ENCODE data around the gene SRGAP3.

The SRGAP3 gene

DNA sequence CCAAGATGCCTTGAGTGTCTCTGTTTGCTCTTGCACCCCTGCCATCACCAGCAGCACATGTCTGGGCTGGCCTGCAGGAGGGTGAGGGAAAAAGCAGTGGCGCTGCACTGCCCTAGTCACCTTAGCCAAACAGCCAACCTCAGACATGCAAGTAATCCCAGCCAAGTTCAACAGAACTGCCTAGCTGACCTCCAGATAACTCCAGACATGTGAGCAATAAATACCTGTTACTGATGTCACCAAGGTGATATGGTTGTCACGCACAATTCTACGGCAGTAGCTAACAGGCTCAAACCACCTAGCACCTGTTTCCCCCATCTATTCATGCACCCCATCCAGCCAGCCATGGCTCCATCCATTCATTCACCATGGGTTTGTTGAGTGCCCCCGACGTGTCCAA, 99.9 kb downstream of the SRGAP3 start:
- TF ChIP-seq EZH2 (IDR thresholded peaks at IDR 0.05; ENCODE audit: borderline replicate concordance, low read length): no peak
- TF ChIP-seq, protein P1, sequence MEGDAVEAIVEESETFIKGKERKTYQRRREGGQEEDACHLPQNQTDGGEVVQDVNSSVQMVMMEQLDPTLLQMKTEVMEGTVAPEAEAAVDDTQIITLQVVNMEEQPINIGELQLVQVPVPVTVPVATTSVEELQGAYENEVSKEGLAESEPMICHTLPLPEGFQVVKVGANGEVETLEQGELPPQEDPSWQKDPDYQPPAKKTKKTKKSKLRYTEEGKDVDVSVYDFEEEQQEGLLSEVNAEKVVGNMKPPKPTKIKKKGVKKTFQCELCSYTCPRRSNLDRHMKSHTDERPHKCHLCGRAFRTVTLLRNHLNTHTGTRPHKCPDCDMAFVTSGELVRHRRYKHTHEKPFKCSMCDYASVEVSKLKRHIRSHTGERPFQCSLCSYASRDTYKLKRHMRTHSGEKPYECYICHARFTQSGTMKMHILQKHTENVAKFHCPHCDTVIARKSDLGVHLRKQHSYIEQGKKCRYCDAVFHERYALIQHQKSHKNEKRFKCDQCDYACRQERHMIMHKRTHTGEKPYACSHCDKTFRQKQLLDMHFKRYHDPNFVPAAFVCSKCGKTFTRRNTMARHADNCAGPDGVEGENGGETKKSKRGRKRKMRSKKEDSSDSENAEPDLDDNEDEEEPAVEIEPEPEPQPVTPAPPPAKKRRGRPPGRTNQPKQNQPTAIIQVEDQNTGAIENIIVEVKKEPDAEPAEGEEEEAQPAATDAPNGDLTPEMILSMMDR (IDR thresholded peaks at IDR 0.05; ENCODE audit: low read length): no peak
- H3K27ac ChIP-seq (ENCODE audit: low read depth, low read length, poor library complexity, severe bottlenecking): no peak overlapping the region
- no peaks in the 10 kb centered on the region for H3K36me3 ChIP-seq (ENCODE audit: insufficient read depth, low read length)
- H3K9me3 ChIP-seq (ENCODE audit: low read length): no peaks in the 10 kb centered on the region
- H3K4me3 ChIP-seq (ENCODE audit: low read depth, low read length, poor library complexity, severe bottlenecking): no peak overlapping the region
- H3K4me2 ChIP-seq (ENCODE audit: low read length): no peak overlapping the region
- H3K4me1 ChIP-seq (ENCODE audit: insufficient read depth, low read length, severe bottlenecking): no peaks in the 10 kb centered on the region
- H3K9ac ChIP-seq (ENCODE audit: low read length): no peak overlapping the region
- no peak overlapping the region for H2AFZ ChIP-seq (ENCODE audit: low read length)
- no peaks in the 10 kb centered on the region for H3F3A ChIP-seq (ENCODE audit: insufficient read depth, low read length)
- H3K9me2 ChIP-seq (ENCODE audit: low read depth, low read length): no peaks in the 10 kb centered on the region
- H3K79me2 ChIP-seq (ENCODE audit: insufficient read depth, low read length): no peaks in the 10 kb centered on the region
- H4K20me1 ChIP-seq (ENCODE audit: insufficient read depth, low read length): no peaks in the 10 kb centered on the region
- no peaks in the 10 kb centered on the region for H3K27me3 ChIP-seq (ENCODE audit: insufficient read depth, low read length)

DNA sequence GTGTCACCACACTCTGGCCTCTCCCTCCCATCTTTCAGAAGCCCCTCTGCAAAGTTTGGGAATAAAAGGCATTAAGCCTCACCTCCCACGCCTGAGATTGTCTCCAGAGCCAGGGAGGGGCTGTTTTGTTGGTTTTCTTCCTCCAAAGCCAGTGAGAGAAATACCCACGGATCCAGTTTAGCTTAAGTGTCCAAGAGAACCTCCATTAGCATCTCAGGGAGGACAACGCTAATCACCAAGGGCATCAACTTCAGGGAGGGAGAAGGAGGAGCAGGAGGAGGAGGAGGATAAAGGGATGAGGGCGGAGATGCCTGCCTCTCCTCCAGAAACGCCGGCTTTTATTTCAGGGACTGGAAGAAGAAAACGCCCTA, 101.6 kb downstream of the SRGAP3 start:
- Histone ChIP-seq H3K4me2 (ENCODE audit: low read length) (no peak overlapping the region), H4K20me1 (ENCODE audit: insufficient read depth, low read length) (no peaks in the 10 kb centered on the region), H3K4me3 (ENCODE audit: low read depth, low read length, poor library complexity, severe bottlenecking) (no peak overlapping the region), H3K27ac (ENCODE audit: low read depth, low read length, poor library complexity, severe bottlenecking) (no peak overlapping the region), H3K9me3 (ENCODE audit: low read length) (no peaks in the 10 kb centered on the region), H3K27me3 (ENCODE audit: insufficient read depth, low read length) (no peaks in the 10 kb centered on the region), H2AFZ (ENCODE audit: low read length) (no peak overlapping the region), H3K36me3 (ENCODE audit: insufficient read depth, low read length) (no peaks in the 10 kb centered on the region), H3K9me2 (ENCODE audit: low read depth, low read length) (no peaks in the 10 kb centered on the region), H3K79me2 (ENCODE audit: insufficient read depth, low read length) (no peaks in the 10 kb centered on the region), H3K9ac (ENCODE audit: low read length) (no peak overlapping the region), H3F3A (ENCODE audit: insufficient read depth, low read length) (no peaks in the 10 kb centered on the region), H3K4me1 (ENCODE audit: insufficient read depth, low read length, severe bottlenecking) (no peaks in the 10 kb centered on the region)
- TF ChIP-seq, protein P1 (IDR thresholded peaks at IDR 0.05; ENCODE audit: low read length): no peak
- TF ChIP-seq EZH2 (IDR thresholded peaks at IDR 0.05; ENCODE audit: borderline replicate concordance, low read length): no peak

DNA sequence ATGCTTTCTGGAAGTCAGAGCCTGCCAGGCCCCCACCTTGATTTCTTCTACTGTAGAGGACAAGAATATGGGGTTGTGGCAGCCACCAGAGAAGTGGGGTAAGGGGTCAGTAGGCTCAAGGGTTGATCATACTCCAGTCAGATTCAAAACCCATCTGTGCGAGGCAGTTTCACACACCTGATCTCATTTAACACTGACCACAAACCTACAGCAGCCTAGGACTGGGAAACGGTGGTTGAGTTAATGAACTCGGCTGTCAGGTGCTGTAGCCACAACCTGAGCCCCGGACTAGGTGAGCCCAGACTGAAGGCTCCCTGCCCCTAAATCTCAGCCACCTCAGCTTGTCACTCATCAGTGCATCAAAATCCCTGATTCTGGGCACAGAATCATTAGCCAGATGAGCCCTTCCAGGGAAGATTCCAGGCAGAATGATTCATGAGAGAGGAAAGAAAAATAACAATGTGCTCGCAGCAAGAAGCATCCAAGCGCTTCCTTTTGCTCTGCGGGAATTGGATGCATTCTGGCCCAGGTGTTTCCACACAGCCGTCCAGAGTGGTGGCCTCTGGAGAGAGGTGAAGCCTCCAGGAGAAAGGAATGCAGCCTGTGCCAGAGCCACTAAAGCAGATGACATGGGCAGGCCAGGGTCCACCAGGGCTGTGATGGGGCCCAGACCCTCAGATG, 102.1 kb downstream of the SRGAP3 start:
- no peak overlapping the region for H2AFZ ChIP-seq (ENCODE audit: low read length)
- H3K4me3 ChIP-seq (ENCODE audit: low read depth, low read length, poor library complexity, severe bottlenecking): no peak overlapping the region
- H3K4me2 ChIP-seq (ENCODE audit: low read length): no peak overlapping the region
- TF ChIP-seq EZH2 (IDR thresholded peaks at IDR 0.05; ENCODE audit: borderline replicate concordance, low read length): no peak
- TF ChIP-seq, protein P1 (IDR thresholded peaks at IDR 0.05; ENCODE audit: low read length): no peak
- no peaks in the 10 kb centered on the region for H3K27me3 ChIP-seq (ENCODE audit: insufficient read depth, low read length)
- H3K9me2 ChIP-seq (ENCODE audit: low read depth, low read length): no peaks in the 10 kb centered on the region
- no peak overlapping the region for H3K9ac ChIP-seq (ENCODE audit: low read length)
- H3K4me1 ChIP-seq (ENCODE audit: insufficient read depth, low read length, severe bottlenecking): no peaks in the 10 kb centered on the region
- no peaks in the 10 kb centered on the region for H3K36me3 ChIP-seq (ENCODE audit: insufficient read depth, low read length)
- no peaks in the 10 kb centered on the region for H3F3A ChIP-seq (ENCODE audit: insufficient read depth, low read length)
- H3K79me2 ChIP-seq (ENCODE audit: insufficient read depth, low read length): no peaks in the 10 kb centered on the region
- H3K9me3 ChIP-seq (ENCODE audit: low read length): no peaks in the 10 kb centered on the region
- no peaks in the 10 kb centered on the region for H4K20me1 ChIP-seq (ENCODE audit: insufficient read depth, low read length)
- no peak overlapping the region for H3K27ac ChIP-seq (ENCODE audit: low read depth, low read length, poor library complexity, severe bottlenecking)
